ENCODE measurements around the gene SMPD3.
A peak's percentile ranks its signal among the peaks of the same experiment; 100 is the strongest.
"Not testable (repeated sequence)": the region's sequence is repeated elsewhere in the genome, so short reads cannot be mapped to it uniquely, and the experiment has no call there.

SMPD3 gene

DNA sequence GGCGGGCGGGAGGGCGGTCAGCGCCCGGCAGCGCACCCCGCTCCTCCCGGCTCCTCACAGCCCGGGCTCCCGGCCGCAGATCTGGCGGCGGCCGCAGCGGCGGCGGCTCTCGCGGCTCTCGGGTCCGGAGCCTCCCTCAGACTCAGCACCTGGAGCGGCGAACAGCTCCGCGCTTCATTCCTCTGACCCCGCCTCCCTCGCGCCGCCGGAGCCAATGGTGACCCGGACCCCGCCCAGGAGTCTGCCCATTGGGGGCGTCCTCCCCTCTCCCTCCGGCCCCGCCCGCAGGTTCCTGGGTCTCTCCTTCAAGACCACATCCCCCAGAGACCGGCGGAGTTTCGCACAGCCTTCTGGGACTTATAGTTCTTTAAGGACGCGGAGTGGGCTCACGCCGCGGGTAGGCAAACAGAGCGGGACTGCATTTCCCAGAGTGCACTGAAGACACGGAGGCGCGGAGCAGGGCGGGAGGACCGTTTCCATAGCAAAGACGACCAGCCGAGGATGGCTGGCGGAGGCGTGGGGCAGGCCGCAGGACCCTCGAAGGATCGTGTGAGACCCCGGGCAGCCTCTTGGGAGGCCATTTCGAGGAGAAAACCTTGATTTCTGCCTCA, at the start of gene SMPD3:
Gene SMPD3, minus strand, starts transcription at position 149 of the 611 bp plus-strand sequence. CDS start 76,327 bp downstream, outside the sequence.
- peak; percentile 98 for DNase-seq

DNA sequence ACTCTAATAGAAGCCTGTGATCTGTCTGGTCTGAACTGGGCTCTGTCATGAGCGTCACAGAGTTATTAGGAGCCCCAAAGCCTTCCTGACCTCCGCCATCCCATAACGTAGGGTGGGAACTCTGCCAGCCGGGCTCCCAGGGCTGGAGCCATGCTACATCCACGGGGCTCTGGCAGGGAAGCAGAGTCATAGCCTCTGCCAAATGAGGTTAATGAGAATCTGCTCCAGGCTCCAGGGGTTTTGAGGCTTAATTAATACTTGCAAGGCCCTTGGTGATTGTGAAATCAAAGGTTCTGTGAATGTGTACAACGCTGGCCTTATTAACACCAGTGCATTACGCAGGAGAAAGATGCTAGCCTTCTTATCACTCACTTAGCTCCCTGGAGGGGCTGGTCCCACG, 48.4 kb upstream of the SMPD3 start:
- DNase-seq, result no peak

DNA sequence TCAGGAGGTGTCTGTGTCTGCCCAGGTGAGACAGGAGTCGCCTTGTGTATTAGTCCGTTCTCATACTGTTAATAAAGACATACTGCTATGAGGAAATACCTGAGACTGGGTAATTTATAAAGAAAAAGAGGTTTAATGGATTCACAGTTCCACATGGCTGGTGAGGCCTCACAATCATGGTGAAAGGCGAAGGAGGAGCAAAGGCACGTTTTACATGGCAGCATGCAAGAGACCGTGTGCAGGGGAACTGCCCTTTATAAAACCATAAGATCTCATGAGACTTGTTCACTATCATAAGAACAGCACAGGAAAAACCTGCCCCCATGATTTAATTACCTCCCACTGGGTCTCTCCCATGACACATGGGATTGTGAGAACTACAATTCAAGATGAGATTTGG, 46.0 kb upstream of the SMPD3 start:
- DNase-seq, result not testable (repeated sequence)

DNA sequence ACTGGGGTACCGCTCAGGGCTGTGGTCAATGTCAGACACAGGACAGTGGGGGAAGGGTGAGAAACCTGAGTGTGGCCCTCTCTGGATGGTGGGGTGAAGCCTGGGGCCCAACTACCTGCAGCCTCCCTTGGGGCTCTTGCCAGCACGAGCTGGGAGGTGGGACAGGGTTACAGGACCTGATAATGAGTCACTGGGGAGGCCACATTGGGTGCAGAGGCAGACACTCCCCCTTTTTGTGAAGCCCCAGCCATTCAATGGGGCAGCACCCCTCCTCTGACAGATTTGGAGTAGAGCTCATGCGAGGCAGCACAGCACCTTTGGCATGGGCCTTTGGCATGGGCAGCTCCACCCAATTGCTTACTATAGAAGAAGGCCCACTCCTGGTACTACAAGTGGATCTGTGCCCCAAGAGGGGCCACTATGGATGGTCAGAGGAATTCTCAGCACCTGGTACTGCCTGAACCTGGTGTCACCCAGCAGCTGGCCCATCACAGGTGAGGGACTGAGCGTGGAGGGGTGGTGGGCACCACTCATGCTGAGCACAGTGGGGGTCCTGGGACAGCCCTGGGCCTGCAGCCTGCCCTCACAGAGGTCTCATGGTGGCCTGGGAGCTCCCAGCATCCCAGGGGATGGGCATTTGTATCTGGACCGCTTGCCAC, 45.2 kb upstream of the SMPD3 start:
- DNase-seq, result no peak

DNA sequence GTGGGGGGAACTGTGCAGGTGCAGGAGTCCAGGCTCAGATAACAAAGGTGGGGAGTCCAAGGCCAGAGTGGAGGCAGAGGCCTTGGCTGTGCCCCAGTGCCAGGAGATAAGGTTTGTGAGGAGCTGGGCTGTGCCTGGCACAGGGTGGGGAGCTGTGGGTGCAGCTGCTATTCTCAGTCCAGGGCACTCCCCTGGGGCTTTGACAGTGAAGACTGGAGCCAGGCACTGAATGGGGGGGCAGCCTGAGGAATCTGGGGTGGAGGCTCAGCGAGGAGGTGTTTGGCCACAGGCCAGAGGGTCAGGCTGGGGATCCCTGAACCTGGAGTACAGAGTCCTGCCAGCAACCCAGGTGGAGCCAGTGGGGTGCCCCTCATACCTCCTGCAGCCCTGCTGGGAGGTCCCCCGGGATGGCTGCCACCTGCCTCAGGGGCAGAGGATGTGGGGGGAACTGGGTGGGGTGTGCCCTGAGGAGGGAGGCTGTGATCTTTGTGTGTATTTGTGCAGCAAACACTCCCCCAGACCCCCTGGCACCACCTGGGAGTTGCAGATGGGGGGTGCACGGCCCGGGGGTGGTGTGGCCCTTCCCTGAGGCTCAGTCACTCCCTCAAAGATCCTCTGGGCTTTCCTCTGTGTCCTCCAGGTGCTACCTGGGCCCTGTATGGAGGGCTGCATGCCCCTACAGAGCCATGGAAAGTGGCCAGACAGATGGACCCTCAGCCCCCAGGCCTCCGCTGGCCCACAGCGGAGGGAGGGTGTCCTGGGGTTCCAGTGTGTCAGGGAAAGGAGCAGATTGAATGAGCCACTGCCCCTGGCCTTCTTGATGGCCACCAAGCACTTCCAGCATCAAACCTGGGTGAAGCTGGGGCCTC, 44.5 kb upstream of the SMPD3 start:
- DNase-seq, result no peak

DNA sequence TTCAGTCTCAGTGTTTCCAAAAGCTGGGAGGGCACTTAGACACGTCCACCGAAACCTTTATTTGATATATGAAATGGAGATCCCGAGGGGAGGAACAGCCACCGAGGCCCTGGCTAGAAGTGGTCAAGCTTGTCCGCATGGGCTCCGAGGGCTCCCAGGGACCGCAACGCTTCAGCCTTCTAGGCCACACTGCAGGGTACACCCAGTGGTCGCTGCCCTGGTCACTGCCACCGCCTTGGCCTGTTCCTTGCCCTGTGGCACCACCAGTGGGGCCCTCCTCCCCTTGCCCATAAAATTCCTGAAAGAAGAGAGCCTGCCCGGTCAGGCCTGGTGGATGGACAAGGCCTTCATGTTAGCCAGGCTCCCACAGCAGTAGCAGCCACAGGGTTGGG, 43.8 kb upstream of the SMPD3 start:
- DNase-seq, result no peak

DNA sequence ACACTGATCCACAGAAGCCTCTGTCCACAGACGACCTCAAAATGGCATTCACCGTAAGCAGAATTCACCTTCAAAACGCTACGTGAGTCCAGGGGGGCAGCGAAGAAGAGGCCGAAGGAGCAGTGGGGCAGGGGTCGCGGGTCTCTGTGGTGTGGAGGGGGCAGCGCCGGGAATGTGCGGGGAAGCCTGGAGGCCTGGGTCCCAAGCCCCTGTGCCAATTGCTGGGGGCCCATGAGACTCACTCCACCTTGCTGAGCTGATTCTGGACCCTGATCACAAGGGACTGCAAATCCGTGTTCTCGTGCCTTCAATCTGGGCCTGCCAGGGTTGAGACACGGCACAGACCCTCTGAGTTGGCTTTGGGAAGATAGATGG, 43.3 kb upstream of the SMPD3 start:
- no peak for DNase-seq

DNA sequence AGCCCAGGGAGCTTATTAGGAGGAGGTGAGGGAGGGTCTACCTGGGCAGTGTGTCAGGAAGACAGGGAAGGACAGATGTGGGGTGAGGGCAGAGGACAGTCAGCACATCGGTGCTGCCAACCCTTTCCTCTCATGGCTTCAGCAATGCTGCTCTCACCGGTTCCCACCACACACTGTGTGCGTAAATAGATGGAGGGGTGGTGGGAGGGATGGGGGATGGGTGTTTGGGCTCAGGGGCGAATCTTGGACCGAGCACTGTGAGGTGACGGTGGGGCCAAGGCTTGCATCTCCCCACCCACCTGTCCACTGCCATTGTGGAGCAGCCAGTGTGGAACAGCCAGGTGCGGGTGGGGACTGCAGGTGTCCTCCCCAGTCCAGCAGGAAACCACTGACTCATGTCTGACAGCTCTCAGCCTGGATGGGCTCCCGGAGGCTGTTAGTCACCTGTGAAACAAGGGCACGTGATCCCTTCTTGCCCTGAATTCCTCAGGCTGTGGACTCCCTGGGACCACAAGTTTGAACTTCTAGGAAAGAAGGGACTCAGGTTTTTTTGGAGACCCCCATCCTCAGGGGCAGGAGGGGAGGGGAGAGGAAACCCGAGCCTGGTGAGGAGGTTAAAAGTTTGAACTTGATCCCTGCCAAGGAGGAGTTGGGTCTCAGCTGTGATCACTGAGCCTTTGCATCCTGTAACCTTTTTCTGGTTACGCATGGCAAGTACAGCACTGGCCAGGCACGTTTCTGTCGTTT, 42.7 kb upstream of the SMPD3 start:
- DNase-seq, result no peak

DNA sequence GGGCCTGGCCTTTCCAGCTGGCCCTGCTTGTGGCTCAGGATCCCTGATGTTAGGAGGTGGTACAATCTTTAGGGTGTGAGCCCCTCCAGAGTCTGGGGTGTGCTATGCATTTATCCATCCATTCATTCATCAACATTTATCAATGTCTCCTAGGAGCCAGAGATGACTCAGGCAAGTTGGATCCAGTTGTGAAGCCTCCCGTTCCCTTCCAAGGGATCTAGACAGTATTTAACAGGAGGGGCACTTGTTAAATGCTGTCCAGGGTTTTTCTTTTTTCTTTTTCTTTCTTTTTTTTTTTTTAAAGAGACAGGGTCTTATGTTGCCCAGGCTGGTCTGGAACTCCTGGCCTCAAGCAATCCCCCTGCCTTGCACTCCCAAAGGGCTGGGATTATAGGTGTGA, 42.0 kb upstream of the SMPD3 start:
- DNase-seq, result no peak

DNA sequence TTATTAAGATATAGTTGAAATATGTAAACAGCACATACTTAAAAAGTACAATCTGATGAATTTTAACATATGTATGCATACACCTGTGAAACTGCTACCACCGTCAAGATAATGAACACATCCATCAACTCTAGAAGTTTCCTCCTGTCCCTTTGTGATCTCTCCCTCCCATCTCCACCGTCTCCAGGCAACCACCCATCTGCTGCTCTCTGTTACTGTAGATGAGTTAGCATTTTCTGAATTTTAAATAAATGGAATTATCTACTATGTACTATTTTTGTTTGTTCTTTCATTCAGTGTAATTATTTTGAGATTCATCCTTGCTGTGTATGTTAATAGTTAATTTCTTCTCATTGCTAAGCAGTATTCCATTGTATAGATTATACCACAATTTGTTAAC, 40.2 kb upstream of the SMPD3 start:
- no peak for DNase-seq

DNA sequence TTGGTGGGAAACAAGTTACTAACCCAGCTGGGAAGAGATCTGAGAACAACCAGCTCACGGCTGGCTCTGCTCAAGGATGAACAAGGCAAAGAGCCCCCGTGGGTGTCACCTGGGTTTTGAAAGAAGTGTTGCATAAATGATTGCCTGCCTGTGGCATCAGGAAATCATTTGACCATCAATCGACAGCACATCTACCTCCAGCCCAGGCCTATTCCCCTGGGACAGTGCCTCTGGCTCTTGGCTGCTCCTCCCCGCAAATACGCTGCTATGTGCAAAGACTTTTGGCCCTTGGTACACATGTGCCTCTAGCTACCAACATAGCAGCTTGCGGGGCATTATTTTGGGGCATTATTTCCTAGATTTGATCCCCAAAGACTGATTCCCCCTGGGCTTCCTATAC, 39.4 kb upstream of the SMPD3 start:
- DNase-seq, result no peak

DNA sequence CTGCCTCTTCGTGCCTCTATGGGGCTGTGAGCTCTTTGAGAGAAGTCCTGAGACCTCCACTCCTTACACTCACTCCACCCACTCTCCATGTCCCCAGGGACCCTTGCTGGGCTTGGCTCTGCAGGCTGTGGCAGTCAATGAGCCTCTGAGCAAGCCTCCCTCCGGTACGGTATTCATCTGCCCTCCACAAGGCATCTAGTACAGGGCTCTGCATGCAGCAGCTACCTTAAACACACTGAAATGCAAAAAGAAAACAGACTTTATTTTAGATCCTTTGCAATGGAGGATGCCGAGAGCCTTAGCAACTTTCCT, 38.9 kb upstream of the SMPD3 start:
- DNase-seq, result no peak

DNA sequence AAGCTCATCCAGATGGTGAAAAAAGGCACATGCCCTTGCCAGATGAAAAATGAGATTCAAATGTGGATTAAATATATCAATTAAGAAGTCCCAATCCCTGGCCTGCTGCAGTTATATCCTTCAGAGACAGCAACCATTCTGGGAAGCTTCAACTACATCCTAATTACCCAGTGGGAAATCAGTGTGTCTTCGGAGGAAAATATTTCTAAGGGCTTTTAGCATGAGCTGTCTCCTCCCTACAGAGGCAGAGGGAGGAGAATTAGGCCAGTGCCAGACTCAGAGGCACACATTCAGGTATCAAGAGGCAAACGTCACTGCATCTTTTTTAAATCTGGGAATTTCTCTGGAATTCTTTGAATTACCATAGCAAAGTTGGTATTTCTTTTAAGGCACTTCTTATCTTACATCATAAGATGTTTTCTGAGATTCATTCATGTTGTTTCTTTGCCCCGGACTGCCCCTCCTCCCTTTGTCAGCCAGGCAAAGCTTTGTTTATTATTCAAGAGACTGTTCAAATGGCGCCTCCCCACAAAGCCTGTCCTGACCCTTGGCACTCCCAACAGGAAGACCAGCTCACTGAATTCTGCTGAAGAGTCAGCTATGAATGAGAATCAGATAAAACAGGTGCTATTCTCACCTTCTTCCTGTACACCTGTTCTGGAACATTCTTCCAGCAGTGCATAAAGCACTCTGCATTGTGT, 38.3 kb upstream of the SMPD3 start:
- no peak for DNase-seq

DNA sequence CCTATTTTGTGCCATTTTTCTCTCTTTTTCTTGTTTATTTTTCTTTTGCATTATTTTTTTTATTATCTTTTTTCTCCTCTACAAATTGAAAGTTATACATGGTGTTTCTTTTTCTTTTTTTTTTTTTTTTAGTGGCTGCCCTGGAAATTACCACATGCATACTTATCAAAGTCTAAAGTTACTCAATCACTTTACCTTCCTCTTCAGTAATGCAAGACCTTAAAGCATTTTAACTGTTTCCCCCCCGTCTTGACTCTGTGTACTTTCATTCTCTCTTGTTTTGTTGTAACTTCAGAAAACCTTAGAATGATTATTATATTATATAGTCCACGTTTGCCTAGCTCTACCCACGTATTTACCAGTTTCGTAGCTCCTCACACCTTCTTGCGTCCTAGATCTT, 33.3 kb upstream of the SMPD3 start:
- DNase-seq, result no peak

DNA sequence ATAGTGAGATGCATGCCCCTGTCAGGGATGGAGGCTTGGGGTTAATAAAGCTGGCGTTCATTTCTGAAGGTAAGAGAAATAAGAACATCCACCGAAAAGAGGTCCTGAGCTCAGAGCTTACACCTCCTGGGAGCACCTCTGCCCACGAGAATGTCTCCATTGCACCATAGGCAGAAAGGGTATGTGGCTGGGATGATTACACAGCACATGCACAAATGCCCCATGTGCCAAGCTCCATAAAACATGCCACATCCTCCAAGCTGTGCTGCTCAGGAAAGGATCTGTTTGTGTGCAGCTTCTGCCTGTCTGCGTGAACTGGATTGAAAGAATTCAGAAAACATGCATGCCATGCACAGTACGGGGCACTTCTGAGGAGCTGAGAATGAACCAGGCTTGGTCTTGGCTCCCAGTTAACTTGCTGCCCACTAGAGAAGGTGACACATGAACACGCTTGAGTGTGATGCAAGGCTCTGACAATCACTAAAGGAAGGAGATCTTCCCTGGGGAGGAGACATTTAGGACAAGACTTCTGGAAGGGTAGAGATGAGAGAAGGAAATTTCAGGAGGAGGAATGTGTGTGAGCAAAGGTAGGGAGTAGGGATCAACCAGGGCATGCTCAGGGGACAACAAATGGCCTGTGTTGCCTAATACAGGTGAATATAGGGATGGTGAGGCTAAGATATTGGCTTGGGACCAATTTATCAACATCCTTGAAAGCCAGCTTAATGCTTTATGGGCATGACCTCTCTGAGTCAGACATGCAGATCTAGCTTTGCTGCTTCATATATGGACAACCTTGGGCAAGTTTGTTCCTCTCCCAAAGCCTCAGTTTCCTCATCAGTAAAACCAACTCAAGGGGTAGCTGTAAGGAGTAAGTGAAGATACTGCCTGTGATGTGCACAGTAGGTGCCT, 32.0 kb upstream of the SMPD3 start:
- no peak for DNase-seq

DNA sequence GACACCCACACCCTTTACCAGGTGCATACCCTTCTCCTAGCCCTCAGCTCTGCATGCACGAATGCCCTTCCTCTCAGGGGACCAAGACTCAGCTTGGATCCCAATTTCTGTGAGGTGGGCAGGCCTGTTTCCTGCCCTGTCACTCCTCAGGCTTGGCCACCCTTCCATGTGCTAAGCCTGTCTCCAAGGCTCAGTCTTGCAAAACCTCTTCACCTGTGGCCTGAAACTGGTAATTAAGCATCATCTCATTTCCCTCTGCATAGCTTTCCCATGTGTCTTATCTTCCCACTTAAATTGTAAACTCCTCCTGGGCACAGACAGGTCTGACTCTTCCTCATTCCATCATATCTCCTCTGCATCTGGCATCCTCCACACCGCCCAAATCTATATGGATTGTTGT, 31.0 kb upstream of the SMPD3 start:
- DNase-seq, result no peak

DNA sequence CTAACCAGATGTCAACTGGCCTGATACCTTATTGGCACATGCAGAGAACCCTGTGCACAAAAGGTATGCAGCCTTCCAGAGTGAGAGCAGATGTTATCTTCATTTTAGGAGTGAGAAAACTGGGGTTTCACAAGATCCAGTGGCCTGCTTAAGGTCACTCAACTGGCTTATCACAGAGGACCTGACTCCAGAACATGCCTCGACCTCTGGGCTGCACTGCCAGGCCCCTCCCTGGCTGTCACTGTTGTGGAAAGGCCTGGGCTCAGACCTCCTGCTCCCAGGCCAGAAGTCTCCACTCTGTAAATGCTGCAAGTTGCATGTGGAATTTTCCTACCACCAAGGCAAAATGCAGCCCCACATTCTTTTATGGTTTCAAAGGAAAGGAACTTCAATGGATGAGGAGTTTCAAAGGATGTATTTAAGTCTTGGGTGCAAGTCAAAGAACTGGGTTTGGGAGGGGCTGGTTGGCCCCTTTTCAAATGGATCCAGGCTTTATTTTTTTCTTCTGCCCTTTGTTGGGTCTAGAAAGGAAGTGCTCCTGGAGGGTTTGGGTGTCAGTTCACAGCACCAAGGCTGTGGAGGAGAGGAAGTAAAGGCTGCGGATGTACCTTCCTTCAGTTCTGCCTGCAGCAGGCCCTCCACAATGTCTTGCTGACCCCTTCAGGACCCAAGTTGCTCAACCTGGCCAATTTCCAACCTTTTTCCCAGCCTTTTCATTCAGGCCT, 30.4 kb upstream of the SMPD3 start:
- DNase-seq, result no peak

DNA sequence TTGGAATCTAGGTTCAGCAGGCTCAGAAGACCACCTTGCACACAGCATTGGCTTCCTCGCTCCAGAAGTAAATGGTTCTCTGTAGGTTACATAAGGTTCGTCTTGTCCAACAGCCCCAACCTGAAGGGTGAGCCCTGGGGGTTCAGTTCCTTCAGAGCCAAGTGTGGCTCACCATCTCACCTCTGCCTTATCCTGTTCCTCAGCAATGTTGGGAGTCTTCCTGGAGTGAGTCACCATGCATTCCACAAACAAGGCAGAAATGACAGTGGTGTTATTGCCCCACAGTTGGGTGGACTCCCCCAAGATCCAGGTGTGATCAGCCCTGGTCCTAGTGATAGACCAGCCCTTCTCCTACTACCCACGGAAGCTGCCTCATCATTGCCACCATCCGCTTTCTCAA, 26.8 kb upstream of the SMPD3 start:
- DNase-seq, result no peak

DNA sequence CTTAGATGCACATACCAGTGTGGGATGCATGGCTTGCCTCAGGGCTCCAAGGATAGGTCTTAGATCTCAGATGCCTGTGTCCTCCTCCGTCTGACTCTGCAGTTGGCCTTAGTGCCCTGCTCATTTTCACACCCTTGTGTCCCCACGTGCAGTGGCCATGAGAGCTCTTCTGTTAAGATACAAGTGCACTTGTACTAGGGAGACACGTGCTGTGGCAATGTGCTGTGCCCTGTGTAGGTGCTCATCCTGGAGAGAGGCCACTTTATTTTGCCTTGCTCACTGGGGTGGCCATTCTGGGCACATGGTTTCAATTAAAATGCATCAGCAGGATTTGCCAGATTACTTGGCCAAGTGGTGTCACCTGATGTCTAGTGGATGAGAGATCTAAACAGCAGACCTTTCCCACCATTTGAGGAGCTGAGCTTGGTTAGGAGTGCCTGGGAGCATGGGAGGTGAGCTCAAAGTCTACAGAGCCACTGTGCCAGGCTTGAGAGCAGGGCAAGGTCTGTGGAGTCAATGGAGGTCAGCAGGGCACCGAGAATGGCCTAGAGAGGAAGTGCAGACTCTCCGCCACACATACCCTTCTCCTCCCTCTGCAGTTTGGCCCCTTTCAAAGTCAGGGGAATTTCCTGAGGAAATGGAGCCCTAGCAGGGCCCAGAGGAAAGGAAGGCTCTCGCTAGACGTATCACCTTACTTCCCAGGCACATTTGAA, 25.2 kb upstream of the SMPD3 start:
- DNase-seq, result no peak

DNA sequence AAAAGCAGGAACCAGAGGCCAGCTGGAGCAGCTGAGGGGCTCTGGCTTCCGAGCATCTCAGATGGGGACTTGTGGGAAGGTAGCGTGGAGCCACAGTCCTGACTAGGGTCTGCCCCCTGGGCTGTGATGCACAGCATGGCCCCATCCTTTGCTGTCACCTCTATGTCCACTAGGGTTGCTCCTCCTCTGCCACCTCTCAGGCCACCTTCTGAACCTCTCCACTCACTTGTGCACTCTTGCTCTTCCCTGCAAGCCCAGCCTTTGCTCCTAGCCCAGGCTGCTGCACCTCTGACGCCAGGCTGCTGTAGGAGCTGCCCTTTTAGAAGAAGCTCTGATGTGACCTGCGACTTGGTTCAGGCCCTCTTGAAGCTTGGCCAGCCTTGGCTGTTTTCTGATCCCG, 24.3 kb upstream of the SMPD3 start:
- no peak for DNase-seq
